Measurements from ENCODE around the gene DSCAML1.
"Not testable (repeated sequence)": the region's sequence is repeated elsewhere in the genome, so short reads cannot be mapped to it uniquely, and the experiment has no call there.

DSCAML1 gene

DNA sequence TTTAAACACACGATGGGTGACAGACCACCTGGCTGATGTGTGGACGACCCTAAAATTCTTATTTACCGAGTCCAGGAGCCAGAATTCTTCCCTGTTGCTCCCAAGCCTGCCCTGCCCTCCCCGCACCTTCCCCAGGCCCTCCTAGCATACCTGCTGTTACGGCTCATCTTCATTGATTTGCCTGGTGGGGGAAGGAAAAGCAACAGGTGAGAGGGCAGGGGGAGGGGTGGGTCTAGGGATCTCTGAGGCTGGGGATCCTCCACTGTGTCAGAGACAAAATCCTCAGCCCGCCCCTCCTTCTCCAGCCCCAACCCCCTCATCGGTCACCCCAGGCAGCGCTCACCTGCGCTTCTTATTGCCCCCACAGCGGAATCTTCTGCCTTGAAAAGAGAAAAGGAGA lies 23.5 kb upstream of the DSCAML1 start:
- in situ Hi-C loops (cut with MboI; ENCODE audit: low sequenced_read_pairs) = loop anchor here (10.0 kb wide), 2 partner anchors 124 to 234 kb away; no protein-coding TSS in a partner anchor

DNA sequence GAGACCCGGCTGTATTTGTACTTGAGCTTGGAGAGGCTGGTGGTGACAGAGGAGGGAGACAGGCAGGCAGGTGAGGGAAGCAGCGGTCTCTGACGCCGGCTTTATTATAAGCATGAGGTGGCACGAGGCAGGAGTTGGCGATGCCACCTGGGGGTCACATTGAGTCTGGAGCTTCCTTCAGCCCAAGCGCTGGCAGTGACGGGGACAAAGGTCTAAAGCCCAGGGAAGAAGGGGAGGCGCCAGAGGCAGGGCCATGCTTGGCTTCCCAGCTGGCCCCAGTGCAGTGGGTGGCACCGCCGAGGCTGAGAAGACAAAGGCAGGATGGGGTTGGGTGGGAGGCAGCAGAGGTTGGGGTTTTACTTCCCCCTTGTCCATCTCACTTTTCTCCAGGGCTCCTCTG lies 23.1 kb upstream of the DSCAML1 start:
- in situ Hi-C loops (cut with MboI; ENCODE audit: low sequenced_read_pairs) = loop anchor here (10.0 kb wide), 2 partner anchors 125 to 235 kb away; no protein-coding TSS in a partner anchor

DNA sequence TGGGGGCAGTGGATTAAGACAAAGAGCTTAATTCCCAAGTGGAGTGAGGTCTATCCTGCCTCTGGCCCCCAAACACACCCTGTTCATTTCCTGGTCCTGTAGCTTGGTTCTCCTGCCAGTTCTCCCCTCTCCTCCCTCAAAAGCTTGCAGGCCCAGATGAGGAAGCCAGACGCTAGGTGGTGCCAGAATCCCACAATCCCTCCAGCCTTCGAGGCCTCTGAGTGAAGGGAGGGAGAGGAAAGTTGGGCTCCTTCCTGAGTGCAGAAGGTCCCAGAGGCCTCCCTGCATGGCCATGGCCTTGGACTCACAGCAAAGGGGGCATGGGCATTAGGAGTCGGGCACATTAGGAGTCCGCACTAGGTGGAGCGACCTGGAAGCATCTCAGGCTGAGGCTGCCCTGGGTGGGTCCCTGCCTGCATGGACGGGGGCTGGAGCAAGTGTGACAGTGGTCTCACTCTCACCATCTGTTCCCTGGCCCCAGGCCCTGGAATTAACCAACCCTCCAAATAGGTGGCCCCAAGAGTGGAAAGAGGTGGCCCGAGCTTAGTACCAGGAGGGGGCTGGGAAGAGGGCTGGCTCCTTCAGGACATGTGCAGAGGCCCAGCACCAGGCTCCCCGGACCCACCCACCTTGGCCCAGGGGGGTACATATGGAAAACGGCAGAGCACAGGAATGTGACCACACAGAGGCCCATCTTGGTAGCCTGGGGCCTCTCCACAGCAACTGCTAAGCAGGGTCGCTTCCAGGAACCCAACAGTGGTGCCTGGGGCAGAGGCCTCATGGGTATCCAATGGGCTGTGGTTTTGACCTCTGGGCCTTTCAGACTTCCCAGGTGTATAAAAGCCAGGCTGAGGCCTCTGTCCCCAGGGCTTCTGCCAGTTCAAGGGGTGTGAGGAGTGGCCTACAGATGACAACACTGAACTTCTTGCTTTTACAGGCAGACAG lies 22.4 kb upstream of the DSCAML1 start:
- in situ Hi-C loops (cut with MboI; ENCODE audit: low sequenced_read_pairs) = loop anchor here (10.0 kb wide), 2 partner anchors 125 to 235 kb away; no protein-coding TSS in a partner anchor

DNA sequence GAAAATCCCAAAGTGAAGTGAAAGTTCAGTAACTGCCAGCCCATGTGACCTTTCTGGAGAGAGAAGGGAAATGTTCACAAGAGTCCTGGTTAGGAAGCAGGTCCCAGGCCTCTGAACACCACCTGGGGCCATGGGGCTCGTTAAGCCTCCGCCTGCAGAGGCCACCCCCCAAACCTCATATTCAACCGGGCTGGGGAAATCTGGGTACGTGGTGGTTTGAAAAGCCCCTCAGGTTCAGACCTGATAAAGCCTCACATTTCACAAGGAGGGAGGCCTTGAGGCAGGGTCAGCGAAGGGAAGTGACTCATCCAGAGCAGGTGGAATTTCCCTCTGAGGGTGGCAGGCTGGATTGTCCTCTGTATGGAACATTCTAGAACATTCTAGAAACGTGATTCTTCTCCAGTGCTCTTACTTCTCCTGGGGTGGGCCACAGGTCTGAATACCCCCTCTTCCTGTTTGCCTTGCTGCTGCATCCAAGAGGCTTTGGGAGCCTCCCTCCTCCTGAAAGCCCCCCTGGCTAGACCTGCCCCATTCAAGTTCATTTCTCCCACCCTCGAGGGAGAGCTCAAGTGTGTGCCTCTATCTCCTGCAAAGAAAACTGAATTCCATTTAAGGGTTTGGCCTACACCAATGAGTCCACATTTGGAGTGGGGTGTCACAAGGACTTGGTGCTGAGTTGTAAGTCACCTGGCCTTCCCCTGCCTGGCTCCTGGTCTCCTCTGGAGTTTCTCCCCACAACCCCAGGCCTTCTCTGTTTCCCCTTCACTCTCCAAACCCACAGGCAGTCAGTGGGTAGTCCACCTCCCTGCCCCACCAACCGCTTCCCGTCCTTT lies 21.2 kb upstream of the DSCAML1 start:
- in situ Hi-C loops (cut with MboI; ENCODE audit: low sequenced_read_pairs) = no loop called here

DNA sequence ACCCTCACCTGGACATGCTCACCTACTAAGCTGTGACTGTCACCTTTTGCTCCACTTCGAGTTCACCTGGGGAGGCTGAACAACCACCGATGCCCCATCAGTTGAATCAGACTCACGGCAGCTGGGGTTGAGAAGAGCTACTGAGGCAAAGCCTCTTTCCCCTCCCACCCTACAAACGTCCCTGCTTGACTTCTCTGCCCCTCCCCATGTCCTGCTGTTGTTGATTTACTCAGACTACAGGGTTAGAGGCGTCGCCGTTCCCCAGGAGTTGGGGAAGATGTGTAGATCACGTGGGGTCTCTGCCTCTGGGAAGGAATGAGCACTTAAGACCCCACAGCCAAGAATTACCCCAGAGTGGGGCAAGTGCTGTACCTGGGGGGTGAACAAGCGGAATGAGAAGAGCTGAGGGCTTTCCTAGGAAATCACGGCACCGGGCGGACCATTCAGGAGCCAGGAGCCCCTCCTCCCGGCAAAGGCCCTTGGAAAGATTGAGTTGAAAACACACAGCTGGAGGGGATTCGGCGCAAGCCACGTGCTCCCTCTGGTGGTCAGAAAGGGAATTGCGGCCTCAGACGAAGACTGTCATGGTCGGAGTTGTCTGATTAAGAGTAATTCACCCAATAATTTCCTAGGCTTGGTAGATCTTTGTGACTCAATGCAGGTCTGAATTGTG lies 20.5 kb upstream of the DSCAML1 start:
- in situ Hi-C loops (cut with MboI; ENCODE audit: low sequenced_read_pairs) = no loop called here

DNA sequence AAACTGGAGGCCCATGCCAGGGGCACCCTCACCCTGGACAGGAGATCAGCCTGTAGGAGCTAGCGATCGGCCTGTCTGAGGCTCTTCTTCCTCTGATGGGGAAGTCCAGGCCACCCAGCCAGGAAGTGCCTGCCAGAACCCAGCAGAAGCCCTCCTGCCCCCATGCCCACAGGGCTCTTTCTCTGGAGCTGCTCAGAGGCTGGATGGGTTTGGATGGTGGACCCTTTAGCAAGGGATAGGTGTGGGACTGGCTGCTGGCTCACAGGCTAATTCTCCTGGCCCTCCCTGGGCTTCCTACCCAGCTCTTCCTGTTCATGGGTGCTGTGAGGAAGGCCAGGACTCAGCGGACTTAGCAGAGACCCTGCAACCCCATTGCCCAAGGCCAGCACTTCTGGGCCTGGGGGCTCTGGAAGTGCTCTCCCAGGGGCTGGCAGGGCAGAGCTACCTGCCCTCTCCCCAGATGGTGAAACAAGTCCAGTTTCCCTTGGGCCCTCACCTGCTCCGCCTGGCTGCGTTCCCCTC lies 19.9 kb upstream of the DSCAML1 start:
- in situ Hi-C loops (cut with MboI; ENCODE audit: low sequenced_read_pairs) = no loop called here

DNA sequence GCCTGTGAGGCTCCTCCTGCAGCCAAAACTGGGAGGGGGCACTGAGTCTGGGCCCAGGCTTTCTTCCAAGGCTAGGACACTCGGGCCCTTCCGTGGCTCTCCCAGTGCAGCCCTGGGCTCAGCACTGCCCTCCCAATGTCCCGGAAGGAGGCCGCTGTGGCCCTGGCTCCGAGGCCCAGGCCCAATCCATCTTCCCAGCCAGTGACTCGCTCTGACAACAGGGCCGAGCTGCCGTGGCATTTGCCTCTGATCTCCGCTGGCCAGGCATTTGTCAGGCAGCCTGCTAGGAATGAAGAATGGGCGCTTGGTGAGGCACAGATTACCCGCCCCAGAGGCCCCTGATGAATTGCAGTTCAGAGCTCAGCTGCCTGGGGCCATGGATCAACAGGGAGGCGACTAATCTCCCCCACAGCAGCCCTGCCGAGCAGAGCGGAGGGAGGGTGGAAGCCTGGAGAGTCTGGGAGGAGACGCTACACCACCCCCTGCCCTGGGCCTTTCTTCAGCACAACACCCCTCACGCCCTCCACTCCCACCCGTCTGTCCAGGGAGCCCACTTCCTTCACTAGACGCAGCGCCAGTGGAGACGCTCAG lies 19.2 kb upstream of the DSCAML1 start:
- in situ Hi-C loops (cut with MboI; ENCODE audit: low sequenced_read_pairs) = no loop called here

DNA sequence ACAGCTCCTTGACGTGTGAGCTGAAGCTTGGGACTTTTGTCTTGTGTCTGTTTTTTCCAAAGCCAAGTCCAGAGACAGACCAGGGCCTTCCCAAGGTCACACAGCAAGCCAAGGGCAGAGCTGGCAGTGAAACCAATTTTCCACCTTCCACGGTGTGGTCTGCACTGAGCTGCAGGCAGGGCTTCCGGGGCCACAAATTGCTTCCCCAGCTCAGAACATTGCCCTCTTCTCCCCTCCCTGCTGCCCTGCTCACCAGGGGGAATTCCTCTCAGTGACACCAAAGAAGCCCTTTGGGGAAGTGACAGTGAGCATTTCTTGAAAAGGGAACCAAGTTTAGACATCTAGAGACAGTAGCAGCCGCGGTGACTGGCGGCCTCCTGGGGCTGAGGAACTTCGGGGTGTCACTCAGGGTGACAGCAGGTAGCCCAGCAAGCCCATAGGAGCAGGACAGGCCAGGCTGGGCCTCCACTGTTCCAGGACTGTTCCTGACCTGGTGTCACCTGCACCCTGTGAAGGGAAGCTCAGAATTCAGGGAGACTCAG lies 18.3 kb upstream of the DSCAML1 start:
- in situ Hi-C loops (cut with MboI; ENCODE audit: low sequenced_read_pairs) = no loop called here

DNA sequence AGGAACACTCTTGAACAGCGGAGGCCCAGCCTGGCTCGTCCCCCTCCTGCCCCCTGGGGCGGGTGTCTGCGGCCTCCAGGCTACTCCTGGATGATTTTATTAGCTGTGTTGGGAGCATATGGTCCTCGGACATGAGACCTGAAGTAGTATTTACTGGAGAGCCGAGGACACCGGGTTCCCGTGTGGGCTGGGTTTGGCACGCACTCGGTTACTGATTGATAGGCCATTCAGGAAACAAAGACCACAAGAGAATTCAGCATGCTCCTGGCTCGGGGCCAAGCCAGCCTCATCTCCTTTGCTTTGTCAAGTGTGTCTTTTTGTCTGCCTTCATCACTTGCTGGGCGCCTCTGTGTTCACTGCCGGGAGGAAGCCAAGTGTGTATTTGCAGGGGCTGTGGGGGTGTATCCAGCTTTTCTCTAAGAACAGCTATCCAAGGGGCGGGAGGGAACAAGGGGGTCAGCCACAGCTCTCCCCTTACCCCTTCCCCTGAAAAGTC lies 17.8 kb upstream of the DSCAML1 start:
- in situ Hi-C loops (cut with MboI; ENCODE audit: low sequenced_read_pairs) = no loop called here

DNA sequence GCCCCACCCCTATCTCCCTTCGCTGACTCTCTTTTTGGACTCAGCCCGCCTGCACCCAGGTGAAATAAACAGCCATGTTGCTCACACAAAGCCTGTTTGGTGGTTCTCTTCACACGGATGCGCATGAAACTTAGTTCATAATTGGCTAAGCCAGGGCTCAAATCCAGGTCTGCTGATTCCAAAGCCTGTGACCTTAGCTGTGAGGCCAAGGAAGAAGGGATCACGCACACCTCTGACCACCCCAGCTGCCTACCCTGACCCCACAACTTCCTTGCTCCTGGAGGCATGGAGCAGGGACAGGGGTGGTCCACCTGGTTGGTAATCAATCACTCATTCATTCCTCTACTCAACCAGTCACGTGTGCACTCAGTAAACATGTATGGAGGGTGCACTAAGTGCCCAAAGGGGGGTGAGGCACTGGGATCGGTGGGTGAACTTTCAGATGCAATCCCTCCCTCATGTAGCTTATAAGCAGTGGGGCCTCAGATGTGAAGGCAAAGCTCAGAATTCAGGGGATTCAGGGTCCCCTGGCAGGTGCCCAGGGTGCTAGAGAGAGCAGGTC lies 17.3 kb upstream of the DSCAML1 start:
- in situ Hi-C loops (cut with MboI; ENCODE audit: low sequenced_read_pairs) = no loop called here

DNA sequence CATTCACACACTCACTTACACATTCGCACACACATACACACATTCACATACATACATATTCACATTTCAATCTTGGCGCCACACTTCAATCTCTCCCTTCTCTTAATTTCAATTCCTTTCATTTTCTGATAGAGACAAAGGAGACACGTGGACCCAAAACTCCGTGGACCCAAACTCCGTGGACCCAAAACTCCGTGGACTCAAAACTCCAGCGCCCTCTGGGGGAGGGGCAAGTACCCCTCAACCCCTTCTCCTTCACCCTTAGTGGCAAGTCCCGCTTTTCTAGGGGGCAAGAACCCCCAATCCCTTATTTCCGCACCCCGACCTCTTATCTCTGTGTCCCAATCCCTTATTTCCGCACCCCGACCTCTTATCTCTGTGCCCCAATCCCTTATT lies 13.0 kb upstream of the DSCAML1 start:
- in situ Hi-C loops (cut with MboI; ENCODE audit: low sequenced_read_pairs) = not testable (repeated sequence)

DNA sequence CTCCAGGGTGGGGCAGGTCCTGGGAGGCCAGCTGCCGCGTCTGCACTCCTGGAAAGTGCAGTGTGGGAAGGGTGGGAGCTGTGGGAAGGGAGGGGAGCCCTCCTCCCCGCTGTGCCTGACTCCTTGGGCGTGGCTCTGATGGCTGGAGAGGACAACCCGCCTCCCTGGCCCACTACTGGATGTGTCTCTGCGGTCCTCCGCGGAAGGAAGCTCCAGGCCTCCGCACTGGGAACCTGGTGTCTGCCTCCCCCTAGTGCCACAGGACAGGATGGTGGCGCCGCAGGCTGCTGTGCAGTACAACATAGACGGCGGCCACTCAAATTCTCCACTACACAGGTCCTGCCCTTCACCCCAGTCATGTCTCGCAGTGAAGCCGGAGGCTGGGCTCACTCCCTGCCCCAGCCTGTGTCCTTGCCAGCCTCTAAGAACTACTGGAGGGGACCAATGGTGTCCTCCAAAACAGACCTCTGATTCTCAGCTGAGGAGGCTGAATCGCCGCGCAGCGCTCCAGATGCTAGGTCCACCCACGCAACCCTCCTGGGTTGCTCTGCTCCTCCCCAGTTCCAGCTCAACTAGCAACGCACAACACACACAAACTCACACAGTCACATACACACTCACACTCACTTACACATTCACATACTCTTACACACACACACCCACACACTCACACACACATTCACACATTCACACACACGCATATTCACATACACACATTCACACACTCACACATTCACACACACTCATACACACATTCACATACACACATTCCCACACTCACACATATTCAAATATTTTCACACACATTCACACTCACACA lies 12.4 kb upstream of the DSCAML1 start:
- in situ Hi-C loops (cut with MboI; ENCODE audit: low sequenced_read_pairs) = no loop called here

DNA sequence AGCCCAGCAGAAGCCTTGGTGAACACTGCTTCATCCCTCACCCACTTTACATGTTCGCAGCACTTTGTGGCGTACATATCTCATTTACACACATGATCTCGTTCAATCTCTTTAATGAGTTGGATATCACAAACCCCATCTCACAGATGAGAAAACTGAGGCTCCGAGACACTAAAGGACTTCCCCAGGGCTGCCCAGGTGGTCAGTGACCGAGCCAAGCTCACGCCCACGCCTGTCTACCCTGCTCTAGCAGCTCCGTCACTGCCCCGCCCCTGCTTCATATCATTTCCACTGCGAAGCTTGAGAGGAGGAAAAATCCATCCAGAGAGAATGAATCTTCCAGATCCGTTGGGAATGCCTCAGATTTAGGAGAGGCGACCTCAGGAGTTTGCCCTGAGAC lies 11.8 kb upstream of the DSCAML1 start:
- in situ Hi-C loops (cut with MboI; ENCODE audit: low sequenced_read_pairs) = no loop called here

DNA sequence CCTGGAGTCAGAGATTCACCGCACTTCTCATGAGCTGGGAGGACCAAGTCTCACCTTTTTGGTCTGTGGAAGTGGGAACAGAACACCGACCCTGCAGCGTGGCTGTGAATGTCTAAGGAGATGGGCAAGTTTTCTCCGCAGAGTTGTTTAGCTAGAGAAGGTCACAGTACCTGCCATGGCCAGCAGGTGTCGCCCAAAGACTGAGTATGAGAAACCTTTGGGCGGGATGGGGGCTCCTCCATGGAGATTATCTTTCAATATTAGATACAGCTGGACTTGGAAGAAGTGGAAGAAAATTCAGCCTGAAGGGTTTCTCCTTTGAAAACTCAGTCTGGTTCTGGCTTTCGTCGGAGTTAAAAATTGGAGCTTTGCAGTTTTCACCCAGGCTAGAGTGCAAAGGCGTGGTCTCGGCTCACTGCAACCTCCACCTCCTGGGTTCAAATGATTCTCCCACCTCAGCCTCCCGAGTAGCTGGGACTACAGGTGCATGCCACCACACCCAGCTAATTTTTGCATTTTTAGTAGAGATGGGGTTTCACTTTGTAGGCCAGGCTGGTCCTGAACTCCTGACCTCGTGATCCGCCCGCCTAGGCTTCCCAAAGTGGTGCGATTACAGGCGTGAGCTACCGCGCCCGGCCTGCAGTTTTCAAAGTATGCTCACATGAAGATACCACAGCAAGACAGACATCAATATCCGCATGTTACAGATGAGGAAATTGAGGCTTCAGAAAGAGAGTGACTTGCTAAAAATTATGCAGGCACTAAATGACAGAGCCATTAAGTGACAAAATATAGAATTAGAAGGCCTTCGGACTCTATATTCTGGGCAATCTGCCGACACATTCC lies 10.7 kb upstream of the DSCAML1 start:
- in situ Hi-C loops (cut with MboI; ENCODE audit: low sequenced_read_pairs) = no loop called here

DNA sequence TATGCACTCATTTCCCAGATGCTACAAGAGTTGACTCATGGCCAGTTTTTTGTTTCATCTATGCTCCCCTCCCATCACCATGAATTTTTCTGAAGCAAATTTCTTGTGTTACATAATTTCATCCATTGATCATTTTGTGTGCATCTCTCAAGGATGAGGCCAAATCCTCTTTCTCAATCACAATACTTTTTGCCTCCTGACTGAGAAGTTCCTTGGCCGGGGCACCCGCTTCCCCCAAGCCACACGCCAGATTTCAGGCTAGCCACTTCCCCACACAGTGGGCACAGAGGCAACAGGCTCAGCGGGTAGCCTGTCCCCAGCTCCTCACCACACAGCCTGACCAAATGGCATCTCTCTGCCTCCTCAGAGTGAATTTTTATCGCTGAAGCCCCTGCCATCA lies 9.8 kb upstream of the DSCAML1 start:
- in situ Hi-C loops (cut with MboI; ENCODE audit: low sequenced_read_pairs) = no loop called here

DNA sequence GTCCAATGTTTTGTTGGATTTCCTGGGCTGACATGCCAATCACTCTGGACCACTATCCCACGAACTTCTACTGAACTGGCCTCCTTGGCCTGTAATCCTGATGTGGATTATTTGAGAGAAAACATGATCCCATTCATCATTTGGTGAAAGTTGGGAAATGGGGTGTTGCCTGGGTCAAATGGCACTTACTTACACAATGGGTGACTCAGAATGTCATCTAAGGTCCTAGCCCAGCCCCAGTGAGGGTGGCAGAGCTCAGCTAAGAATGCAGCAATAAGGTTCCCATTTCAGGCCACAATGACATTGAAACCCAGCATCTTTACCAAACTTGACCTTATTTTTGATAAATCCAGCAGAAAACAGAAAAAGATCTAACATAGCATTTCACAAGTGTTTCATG lies 8.0 kb upstream of the DSCAML1 start:
- in situ Hi-C loops (cut with MboI; ENCODE audit: low sequenced_read_pairs) = no loop called here

DNA sequence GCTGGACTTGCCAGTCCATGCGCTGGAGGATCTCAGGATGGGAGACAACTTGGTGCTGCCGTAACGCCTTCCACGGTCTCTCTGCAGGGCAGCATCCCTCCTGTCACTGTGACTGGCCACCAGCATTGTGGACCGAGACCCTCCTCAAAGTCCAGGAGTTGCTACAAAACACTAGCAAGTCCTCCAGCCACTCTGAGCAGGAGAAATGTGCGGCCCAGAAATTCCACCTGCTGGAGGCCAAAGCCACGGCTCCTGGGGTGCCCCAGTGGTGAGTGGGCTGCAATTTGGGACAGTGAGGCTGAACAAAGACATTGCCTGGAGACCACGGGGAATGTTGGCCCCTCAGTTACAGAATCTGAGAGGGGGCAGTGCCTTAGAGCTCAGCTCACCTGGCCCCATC lies 6.9 kb upstream of the DSCAML1 start:
- in situ Hi-C loops (cut with MboI; ENCODE audit: low sequenced_read_pairs) = no loop called here

DNA sequence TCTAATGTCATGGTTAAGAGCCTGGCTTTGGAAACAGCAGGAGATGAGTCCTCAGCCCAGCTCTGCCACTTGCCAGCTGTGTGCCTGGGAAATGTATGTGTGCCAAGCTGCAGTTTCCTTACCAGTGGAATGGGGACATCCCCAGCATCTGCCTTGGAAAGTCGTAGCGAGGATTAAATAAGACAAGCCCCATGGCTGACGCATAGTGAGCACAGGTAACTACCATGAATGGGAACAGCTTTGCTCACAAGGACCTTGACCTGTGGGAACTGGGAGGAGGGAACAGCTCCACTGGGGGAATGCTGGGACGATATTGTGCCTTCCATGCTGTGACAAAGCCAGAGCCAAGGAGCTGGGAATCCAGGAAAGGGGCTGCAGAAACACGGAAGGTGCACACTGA lies 2.6 kb upstream of the DSCAML1 start:
- in situ Hi-C loops (cut with MboI; ENCODE audit: low sequenced_read_pairs) = loop anchor here (25.0 kb wide), 1 partner anchor 362 kb away; no protein-coding TSS in a partner anchor

Data from HL-60/S4 treated with phorbol 12-myristate 13-acetate at 8.2 ng/mL for 4 days and 3 days (cell line).